ENCODE measurements around the gene TMEM120A.

Gene TMEM120A

GRCh38 chr7:75957021-75957736 lies 37.2 kb downstream of the TMEM120A start:
- no peak for DNase-seq

DNA sequence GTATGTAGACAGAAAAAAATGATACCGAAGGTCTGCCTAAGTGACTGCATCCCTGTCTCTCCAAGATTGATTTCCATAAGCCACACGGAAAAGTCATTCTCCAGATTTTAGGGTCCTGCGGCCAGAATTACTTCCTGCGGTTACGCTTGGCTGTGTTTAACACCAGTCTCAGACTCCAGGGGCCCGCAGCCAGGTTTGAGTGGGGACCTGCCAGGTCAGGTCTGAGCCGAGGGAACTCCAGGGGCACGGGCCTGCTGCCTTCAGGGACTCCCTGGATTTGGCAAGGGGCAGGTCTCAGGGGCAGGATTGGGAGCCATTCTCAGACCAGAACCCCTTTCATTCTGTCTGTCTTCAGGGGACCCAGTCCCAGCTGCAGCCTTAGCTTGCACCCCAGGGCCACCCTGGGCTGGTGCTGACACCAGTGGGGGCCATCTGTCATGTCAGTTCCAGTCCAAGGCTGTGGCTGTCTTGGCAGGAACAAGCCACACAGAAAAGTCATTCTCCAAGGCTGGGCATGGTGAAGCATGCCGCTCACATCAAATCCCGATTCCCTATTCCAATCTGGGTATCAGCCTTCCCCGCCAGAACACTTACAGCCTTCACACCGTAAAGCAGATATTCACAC lies 39.0 kb downstream of the TMEM120A start:
- no peak for DNase-seq

- no peak for DNase-seq
Measured at GRCh38 chr7:75953931-75954330, 40.5 kb downstream of the TMEM120A start.

DNA sequence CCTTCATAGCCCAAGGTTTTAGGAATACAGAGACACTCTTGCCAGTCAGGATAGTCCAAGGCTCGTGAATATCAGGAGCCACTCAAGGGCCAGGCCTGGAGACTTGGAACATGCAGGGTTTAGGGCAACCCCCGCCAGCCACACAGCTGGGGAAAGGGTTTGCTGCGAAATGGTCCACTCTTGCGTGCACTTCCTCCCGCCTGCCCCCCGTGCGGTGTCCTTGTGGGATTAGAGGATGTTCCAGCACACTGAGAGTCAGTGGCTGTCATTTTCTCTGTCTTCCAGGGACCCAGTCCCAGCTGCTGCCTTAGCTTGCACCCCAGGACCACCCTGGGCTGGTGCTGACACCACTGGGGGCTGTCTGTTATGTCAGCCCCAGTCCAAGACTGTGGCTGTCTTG lies 41.0 kb downstream of the TMEM120A start:
- no peak for DNase-seq

DNA sequence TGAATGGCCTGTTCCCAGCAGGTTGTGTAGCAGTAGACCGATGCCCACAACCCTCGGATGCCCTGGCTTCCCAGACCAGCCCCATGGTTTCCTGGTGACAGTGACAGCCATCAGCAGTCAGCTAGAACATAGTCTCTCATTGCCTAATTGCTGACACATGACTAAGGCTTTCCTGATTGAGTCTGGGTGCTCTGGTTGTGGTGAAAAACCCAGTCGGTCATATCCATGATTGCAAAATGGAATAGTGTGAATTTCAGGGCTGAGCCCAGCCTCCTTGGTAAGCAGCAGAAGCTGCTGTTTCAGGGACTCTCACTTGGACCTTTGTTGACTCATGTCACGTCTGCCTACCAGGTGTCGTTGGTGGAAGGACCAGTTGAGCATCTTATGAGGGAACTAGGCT lies 42.9 kb downstream of the TMEM120A start:
- DNase-seq, result no peak

DNA sequence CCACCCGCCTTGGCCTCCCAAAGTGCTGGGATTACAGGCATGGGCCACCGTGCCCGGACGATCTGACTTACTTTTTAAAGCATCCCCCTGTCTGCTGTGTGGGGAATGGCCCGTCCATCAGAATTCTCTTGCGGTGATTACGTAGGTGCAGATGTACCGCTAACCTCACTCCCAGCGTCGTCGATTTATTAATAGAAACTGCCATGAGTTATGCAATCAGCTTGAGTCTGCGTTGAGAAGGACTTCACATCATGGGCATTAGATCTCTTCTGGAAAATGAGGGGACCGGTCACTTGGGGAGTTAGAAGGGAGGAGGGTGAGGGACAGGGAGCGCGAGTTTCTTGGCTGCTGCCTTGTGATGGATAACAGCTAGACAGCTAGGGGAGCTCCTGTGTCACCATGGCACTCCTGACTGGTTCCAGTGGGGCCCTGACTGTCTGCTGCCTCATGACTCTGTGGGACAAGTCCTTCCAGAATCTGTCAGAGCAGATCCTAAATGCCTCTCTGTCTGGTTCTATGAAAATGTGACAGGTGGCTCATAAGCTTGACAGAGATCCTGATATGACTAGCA lies 44.2 kb downstream of the TMEM120A start:
- DNase-seq, result no peak

DNA sequence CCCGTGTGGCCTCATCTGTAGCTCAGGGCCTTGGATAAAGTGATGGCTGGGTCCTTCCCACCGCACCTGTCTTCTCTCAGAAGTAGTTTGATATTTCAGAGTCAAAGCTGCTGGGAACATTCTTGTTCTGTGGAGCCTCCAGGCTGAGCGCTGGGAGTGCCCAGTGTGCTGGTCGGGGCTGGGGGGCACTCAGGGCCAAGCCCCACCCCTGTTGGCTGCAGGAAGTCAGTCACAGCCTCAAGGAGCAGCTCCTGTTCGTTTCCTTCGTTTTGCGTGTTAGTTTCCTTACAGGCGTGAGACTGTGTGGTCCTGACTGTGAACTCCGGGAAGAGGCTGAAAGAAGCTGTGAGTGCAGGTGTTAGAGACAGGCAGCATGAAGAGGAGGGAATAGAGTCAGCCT lies 46.2 kb downstream of the TMEM120A start:
- DNase-seq, result no peak

GRCh38 chr7:75946207-75946855 lies 48.1 kb downstream of the TMEM120A start:
- peak in 1 of 3 experiments; percentile 76 for DNase-seq

- DNase-seq, result peak in 1 of 3 experiments; percentile 37
Measured at GRCh38 chr7:75945297-75946168, 48.9 kb downstream of the TMEM120A start.

GRCh38 chr7:75944507-75944906 lies 49.9 kb downstream of the TMEM120A start:
- no peak for DNase-seq

DNA sequence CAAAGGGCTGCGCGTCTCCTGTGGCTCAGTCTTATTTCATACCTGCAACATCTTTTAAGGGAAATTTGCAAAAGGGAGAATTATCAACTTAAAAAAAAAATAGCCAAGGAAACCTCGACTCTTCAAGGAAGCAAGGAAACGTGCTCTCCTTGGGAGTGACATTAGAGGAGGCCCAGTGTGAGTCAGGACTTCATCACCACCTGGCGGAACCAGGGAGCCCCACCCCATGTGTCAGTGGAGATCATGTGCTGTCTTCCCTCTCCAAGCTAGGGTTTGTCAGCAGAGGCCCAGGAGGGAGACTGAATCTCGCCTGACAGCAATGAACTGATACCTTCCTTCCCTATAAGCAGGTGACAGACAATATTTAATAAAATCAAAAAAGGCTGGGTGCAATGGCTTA lies 50.5 kb downstream of the TMEM120A start:
- peak in 1 of 3 experiments; percentile 54 for DNase-seq

GRCh38 chr7:75938921-75939320 lies 55.5 kb downstream of the TMEM120A start:
- DNase-seq, result peak; percentile 45 to 75 (median 52)

DNA sequence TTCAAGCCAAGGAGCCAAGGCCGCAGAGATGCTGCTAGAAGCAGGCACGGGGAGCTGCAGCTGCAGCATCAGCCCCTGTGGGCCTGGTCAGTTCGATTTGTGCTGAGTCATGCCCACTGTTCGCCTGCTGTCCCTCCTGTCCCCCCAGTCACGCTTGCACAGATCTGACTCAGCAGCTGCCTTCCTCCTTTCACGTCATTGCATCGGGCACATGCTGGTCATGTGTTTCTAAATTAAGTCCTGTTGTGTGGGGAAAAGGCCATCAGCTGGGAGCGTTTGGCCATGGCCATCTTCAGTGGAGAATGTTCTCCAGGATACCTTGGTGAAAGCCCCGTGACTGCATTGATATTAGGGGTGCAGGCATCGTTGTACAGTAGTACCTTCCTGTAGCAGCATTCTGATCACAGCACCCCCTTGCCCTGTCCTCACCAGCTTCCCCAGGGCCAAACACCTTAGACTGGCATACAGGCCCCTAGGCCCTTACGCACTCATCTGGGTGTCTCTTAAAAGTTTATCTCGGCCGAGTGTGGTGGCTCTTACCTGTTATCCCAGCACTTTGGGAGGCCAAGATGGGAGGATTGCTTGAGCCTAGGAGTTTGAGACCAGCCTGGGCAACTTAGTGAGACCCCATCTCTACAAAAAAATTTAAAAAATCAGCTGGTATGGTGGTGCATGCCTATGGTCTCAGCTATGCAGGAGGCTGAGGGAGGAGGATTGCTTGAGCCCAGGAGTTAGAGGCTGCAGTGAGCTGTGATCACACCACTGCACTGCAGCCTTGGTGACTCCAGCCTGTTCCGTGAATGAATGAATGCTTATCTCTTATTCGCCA lies 56.2 kb downstream of the TMEM120A start:
- DNase-seq, result peak in 1 of 3 experiments; percentile 49

All from NCI-H1417 (cell line).